NB4 (cell line): ENCODE measurements around the gene MYH10.

ENCODE experiments used
- DNase-seq: peaks from one replicate; pipeline ENCODE4 v3.0.0; 2010; ENCODE audit warnings: low read depth
- H3K4me3 ChIP-seq: one replicate; pipeline ENCODE4 v1.5.1; 2011; ENCODE audit warnings: mild to moderate bottlenecking, low read depth, low read length, moderate library complexity
- MYC ChIP-seq: IDR thresholded peaks from 2 replicates; pipeline ENCODE4 v1.6.1; 2011; ENCODE audit warnings: low read depth, low read length
- POLR2A ChIP-seq: IDR thresholded peaks from 2 replicates; pipeline ENCODE4 v1.6.1; 2011; ENCODE audit warnings: mild to moderate bottlenecking; ENCODE audit not compliant: insufficient read length; ENCODE audit errors: extremely low read depth
- TF ChIP-seq, protein P1 (sequence below): IDR thresholded peaks from 2 replicates; pipeline ENCODE4 v1.6.1; 2011; ENCODE audit warnings: low read depth, low read length
- TF ChIP-seq, protein P2 (sequence below): IDR thresholded peaks from one replicate; pipeline ENCODE4 v1.5.1; 2012; ENCODE audit warnings: low read depth, low read length

MYH10 gene

DNA sequence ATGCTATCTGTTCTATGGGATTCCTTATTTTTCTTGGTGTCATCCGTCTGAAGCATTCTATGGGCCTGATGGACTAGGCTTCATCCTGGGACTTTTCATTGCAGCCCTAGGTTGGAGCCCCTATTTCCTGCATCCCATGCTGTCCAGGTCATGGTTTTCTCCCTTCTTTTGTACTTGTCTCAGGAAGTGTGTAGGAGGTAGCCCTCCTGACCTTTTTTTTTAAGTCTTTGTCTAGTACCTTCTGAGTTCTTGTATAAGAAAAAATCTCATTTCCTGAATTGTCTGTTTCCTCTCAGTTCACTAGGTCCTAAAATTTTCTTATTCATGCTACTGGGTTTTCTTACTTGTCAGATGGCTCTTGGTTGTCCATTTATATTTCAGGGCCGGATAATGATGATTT lies 188.8 kb downstream of the MYH10 start:
- no peak overlapping the region for H3K4me3 ChIP-seq
- TF ChIP-seq MYC, result no peak
- no peak for TF ChIP-seq POLR2A
- TF ChIP-seq, protein P1, sequence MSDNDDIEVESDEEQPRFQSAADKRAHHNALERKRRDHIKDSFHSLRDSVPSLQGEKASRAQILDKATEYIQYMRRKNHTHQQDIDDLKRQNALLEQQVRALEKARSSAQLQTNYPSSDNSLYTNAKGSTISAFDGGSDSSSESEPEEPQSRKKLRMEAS, result no peak
- TF ChIP-seq, protein P2, sequence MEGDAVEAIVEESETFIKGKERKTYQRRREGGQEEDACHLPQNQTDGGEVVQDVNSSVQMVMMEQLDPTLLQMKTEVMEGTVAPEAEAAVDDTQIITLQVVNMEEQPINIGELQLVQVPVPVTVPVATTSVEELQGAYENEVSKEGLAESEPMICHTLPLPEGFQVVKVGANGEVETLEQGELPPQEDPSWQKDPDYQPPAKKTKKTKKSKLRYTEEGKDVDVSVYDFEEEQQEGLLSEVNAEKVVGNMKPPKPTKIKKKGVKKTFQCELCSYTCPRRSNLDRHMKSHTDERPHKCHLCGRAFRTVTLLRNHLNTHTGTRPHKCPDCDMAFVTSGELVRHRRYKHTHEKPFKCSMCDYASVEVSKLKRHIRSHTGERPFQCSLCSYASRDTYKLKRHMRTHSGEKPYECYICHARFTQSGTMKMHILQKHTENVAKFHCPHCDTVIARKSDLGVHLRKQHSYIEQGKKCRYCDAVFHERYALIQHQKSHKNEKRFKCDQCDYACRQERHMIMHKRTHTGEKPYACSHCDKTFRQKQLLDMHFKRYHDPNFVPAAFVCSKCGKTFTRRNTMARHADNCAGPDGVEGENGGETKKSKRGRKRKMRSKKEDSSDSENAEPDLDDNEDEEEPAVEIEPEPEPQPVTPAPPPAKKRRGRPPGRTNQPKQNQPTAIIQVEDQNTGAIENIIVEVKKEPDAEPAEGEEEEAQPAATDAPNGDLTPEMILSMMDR, result no peak

DNA sequence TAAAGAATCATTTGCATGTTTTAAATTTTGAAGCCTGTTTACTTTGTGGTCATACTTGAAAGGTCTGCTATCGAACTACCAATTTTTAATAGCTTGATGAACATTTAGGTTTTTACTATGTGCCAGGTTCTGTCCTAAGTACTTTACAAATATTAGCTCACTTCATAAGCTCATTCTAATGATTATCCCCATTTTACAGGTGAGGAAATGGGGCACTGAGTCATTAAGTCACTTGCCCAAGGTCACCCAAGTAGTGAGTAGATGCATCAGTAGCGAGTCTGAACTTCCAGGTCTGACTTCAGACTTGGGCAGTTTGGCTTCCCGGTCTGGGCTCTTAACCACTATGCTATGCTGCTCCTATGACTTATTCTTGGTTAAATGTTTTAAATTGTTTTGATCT lies 190.8 kb downstream of the MYH10 start:
- no peak for DNase-seq
- no peak for TF ChIP-seq MYC
- TF ChIP-seq POLR2A, result no peak
- TF ChIP-seq, protein P1, result no peak
- TF ChIP-seq, protein P2, result no peak
- H3K4me3 ChIP-seq, result no peak overlapping the region

More for the DNA sequence above, 188.8 kb downstream of the MYH10 start:
- DNase-seq, result no peak

DNA sequence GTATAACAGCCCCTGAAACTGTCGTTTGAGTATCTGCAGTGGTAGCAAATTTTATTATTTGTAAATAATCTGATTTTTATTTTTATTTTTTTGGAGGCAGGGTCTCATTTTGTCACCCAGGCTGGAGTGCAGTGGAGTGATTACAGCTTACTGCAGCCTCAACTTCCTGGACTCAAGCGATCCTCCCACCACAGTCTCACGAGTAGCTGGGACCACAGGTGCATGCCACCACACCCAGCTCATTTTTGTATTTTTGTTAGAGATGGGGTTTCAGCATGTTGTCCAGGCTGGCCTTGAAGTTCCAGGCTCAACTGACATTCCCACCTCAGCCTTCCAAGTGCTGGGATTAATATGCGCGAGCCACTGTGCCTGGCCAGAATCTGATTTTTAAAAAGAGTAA lies 192.1 kb downstream of the MYH10 start:
- no peak for DNase-seq
- TF ChIP-seq MYC, result no peak
- TF ChIP-seq, protein P2, result no peak
- TF ChIP-seq, protein P1, result no peak
- TF ChIP-seq POLR2A, result no peak
- no peak overlapping the region for H3K4me3 ChIP-seq

DNA sequence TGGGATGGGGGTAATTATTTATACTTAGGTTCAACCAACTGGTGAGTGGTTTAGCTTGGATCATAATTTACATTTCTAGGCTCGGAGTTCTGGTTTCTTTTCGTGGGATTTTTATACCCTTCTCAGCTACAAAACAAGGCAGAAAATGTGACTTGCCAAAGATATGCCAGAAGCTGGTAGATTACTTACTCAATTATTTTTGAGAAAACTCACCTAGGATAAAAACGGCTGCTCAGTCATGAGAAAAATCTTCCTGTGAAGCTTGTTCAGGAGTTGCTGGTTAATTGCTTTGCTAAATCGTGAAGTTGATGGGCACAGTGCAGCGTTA lies 193.7 kb downstream of the MYH10 start:
- peak overlapping the region; percentile 88 for H3K4me3 ChIP-seq
- DNase-seq, result no peak
- no peak for TF ChIP-seq POLR2A
- TF ChIP-seq, protein P2, result no peak
- TF ChIP-seq MYC, result no peak
- TF ChIP-seq, protein P1, result no peak

DNA sequence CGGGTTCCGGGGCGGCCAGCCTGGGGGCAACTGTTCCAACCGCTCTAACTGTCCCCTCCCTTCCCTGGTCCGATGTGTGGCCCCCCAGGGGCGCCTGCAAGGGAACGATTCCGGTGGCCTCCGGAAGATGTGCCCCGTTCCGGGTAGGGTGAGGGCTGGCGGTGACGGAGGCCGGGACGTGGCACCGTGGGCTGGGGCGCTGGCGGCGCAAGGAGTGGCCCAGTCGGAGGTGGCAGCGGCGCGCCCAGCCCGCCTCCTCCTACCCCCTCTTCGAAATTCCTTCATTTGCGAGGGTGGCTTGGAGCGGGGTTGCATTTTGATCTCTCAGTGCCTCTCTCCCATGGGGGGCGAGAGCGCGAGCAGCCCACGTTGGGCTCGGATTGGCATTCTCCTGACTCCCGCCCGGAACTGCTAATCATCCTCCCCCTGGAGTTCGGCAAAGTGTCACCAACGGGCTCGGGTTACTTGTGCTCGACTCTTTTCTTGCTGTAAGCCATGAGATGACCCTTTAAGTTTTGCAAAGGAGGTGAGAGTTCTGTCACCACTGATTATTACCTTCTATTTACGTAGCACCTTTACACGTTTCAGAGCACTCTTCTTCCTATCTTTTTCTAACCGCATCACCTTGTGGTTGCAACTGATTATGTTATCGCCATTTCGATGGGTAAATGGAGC lies 194.2 kb downstream of the MYH10 start:
- TF ChIP-seq, protein P2, result no peak
- 0 out of 2 replicates have a peak, but pooled peaks have one; percentile 9 for TF ChIP-seq MYC
- peak overlapping the region; percentile 88 for H3K4me3 ChIP-seq
- peak; percentile 55 for DNase-seq
